ENCODE data around the gene OR4K2. TPM values are rescaled to one million over a fixed set of nuclear protein-coding genes. Genes with fewer than 3 reads are reported as not detected.
"Not testable (repeated sequence)": the region's sequence is repeated elsewhere in the genome, so short reads cannot be mapped to it uniquely, and the experiment has no call there.

OR4K2 gene
- not detected in 2 replicates for total RNA-seq (2014; rRNA removed; shearing (Covaris generic))

DNA sequence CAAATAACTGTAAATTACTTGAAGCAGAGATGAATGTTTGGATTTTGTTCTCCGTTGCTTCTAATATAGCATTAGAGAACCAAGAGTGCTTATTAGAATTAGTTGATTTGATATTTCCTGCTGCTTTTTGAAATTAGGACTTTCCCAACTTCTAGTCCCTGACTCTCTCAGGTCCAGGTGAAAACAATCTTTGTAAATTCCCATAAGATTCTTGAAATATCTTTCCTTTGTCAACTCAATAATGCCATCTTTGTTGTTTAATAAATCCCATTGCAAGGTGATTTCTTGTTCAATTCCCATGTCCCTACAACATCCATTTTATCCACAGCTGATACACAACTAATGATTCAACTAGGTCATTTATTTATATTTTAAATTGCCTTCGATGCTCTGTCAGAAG is at the start of gene OR4K2:
TSS of gene OR4K2 (plus strand) at position 301 of the 400 bp plus-strand sequence. CDS start 1,126 bp downstream, outside the sequence.
- Histone ChIP-seq H3K4me3 (ENCODE audit: insufficient read depth, low read depth, low read length) (no peak within 1 kb of the TSS), H3K27me3 (ENCODE audit: control insufficient read depth, insufficient read depth, low read length) (no peaks in the 10 kb centered on the region), H3K36me3 (replicated peaks; ENCODE audit: control insufficient read depth, insufficient read depth, low read length) (no peaks in the 10 kb centered on the region)
- DNase-seq: no peak

GRCh38 chr14:19827626-19828244 is 47.2 kb upstream of the OR4K2 start:
- DNase-seq; H3K27me3 ChIP-seq (ENCODE audit: control insufficient read depth, insufficient read depth, low read length); H3K36me3 ChIP-seq (replicated peaks; ENCODE audit: control insufficient read depth, insufficient read depth, low read length); H3K4me3 ChIP-seq (ENCODE audit: insufficient read depth, low read depth, low read length): not testable (repeated sequence)

- Histone ChIP-seq H3K27me3 (ENCODE audit: control insufficient read depth, insufficient read depth, low read length) (no peaks in the 10 kb centered on the region), H3K36me3 (replicated peaks; ENCODE audit: control insufficient read depth, insufficient read depth, low read length) (no peaks in the 10 kb centered on the region), H3K4me3 (ENCODE audit: insufficient read depth, low read depth, low read length) (no peak overlapping the region)
- DNase-seq: no peak
Observed at GRCh38 chr14:19828314-19828713, 46.6 kb upstream of the OR4K2 start.

DNA sequence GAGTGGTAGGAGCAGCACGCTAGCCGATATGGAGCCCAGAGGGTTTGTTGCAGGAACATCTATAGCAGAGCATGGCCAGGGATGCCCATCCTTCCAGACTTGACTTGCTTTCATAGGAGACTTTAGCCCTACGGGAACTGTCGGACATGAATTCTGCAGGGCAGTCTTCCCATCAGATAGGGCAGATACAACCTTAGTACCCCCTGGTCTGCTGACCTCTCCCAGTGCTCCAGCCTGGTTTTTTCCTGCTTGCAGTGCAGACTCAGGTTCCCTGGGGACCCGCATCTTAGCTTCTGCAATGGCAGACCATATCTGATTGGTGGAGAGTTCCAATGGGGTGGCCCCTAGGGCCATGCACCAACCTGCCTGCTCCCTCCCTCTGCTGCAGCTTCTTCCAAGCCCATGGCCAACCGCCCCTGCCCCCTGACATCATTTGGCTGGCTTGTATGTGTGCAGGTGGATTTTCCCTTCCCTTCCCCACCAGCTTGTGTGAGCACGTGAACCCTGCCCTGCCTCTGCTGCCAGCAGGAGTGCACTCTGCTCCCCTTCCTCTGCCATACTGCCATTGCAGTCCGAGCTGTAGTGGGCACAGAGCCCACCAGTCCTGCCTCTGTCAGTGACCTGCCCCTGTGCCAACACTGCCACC is 40.6 kb upstream of the OR4K2 start:
- H3K27me3 ChIP-seq (ENCODE audit: control insufficient read depth, insufficient read depth, low read length); DNase-seq; H3K36me3 ChIP-seq (replicated peaks; ENCODE audit: control insufficient read depth, insufficient read depth, low read length); H3K4me3 ChIP-seq (ENCODE audit: insufficient read depth, low read depth, low read length): not testable (repeated sequence)

DNA sequence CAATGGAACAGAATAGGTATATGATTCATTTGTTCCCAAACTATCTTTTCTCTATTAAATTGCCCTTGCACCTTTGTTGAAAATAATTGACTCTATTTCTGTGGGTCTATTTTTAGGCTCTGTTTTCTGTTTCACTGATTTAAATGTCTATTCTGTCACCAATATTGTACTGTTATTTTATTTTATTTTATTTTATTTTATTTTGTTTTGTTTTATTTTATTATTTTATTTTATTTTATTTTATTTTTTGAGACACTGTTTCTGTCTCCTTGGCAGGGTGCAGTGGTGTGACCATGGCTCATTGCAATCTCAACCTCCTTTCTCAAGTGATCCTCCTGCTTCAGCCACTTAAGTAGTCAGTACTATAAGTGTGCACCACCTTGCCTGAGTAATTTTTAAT is 36.5 kb upstream of the OR4K2 start:
- no peaks in the 10 kb centered on the region for H3K27me3 ChIP-seq (ENCODE audit: control insufficient read depth, insufficient read depth, low read length)
- no peak overlapping the region for H3K4me3 ChIP-seq (ENCODE audit: insufficient read depth, low read depth, low read length)
- DNase-seq: no peak
- H3K36me3 ChIP-seq (replicated peaks; ENCODE audit: control insufficient read depth, insufficient read depth, low read length): no peaks in the 10 kb centered on the region

DNA sequence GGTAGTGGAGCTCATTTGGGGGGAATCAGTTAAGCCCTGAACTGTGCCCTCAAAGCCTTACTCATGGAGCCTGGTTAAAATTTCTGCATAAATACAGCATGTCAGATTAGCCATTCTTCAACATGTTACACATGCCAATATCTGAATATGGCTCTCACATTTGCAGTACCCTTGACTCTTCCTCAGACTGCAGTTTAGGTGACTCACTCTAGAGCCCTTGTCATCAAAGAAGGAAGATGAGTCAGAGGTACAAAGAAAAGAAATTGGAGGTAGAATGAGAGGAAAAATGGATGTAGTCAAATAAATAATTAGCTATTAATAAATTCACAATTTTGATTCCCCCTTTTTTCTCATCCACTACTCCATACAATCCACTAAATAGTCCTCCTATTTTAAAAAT is 23.6 kb upstream of the OR4K2 start:
- no peaks in the 10 kb centered on the region for H3K36me3 ChIP-seq (replicated peaks; ENCODE audit: control insufficient read depth, insufficient read depth, low read length)
- no peaks in the 10 kb centered on the region for H3K27me3 ChIP-seq (ENCODE audit: control insufficient read depth, insufficient read depth, low read length)
- no peak overlapping the region for H3K4me3 ChIP-seq (ENCODE audit: insufficient read depth, low read depth, low read length)
- no peak for DNase-seq

DNA sequence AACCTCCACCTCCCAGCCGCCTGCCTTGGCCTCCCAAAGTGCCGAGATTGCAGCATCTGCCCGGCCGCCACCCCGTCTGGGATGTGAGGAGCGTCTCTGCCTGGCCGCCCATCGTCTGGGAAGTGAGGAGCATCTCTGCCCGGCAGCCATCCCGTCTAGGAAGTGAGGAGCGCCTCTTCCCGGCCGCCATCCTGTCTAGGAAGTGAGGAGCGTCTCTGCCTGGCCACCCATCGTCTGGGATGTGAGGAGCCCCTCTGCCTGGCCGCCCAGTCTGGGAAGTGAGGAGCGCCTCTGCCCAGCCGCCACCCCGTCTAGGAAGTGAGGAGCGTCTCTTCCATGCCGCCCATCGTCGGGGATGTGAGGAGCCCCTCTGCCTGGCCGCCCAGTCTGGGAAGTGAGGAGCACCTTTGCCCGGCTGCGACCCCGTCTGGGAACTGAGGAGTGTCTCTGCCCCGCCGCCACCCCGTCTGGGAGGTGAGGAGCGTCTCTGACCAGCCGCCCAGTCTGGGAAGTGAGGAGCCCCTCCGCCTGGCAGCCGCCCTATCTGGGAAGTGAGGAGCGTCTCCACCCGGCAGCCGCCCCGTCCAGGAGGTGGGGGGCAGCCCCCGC is 8.8 kb upstream of the OR4K2 start:
- H3K36me3 ChIP-seq (replicated peaks; ENCODE audit: control insufficient read depth, insufficient read depth, low read length); H3K4me3 ChIP-seq (ENCODE audit: insufficient read depth, low read depth, low read length); DNase-seq; H3K27me3 ChIP-seq (ENCODE audit: control insufficient read depth, insufficient read depth, low read length): not testable (repeated sequence)

DNA sequence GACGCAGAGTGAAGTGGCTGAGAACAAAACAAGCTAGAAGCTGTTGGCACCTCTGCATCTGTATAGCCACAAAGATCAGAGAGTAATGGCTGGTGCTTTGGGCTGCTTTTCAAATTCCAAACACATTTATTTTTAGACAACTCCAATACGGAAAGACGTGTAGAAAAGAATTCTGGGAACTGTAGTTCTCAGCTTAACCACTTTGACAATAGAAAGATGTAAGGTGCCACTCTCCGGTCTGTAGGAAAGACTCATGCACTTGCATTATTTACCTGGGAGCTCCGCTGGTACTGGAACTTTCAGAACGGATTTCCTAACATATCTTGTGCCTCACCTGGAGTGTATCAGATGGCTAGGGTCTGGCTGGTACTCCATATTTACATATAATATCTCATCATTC is 1.8 kb upstream of the OR4K2 start:
- H3K4me3 ChIP-seq (ENCODE audit: insufficient read depth, low read depth, low read length): no peak overlapping the region
- DNase-seq: no peak
- no peaks in the 10 kb centered on the region for H3K27me3 ChIP-seq (ENCODE audit: control insufficient read depth, insufficient read depth, low read length)
- no peaks in the 10 kb centered on the region for H3K36me3 ChIP-seq (replicated peaks; ENCODE audit: control insufficient read depth, insufficient read depth, low read length)

GRCh38 chr14:19878029-19878642 is 3.2 kb downstream of the OR4K2 start:
- no peak overlapping the region for H3K4me3 ChIP-seq (ENCODE audit: insufficient read depth, low read depth, low read length)
- H3K36me3 ChIP-seq (replicated peaks; ENCODE audit: control insufficient read depth, insufficient read depth, low read length): no peaks in the 10 kb centered on the region
- no peaks in the 10 kb centered on the region for H3K27me3 ChIP-seq (ENCODE audit: control insufficient read depth, insufficient read depth, low read length)
- DNase-seq: no peak

GRCh38 chr14:19895282-19895681 is 20.3 kb downstream of the OR4K2 start:
- no peaks in the 10 kb centered on the region for H3K36me3 ChIP-seq (replicated peaks; ENCODE audit: control insufficient read depth, insufficient read depth, low read length)
- DNase-seq: no peak
- H3K27me3 ChIP-seq (ENCODE audit: control insufficient read depth, insufficient read depth, low read length): no peaks in the 10 kb centered on the region
- no peak overlapping the region for H3K4me3 ChIP-seq (ENCODE audit: insufficient read depth, low read depth, low read length)

DNA sequence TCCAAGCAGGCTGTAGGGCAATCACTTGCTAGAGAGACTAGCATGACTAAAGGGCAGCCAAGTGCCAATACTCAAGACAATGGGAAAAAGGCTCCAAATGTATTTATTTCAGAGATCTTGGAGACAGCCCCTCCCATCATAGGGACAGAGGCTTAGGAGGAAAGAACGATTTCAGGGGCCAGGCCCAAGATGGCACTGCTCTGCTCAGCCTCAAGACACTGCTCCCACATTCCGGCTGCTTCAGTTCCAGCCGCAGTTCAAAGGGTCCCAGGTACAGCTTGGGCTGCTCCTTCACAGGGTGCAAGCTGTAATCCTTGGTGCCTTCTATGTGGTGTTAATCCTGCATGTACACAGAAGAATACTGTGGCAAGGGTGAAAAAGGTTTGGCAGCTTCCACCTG is 26.1 kb downstream of the OR4K2 start:
- no peaks in the 10 kb centered on the region for H3K27me3 ChIP-seq (ENCODE audit: control insufficient read depth, insufficient read depth, low read length)
- no peaks in the 10 kb centered on the region for H3K36me3 ChIP-seq (replicated peaks; ENCODE audit: control insufficient read depth, insufficient read depth, low read length)
- no peak for DNase-seq
- no peak overlapping the region for H3K4me3 ChIP-seq (ENCODE audit: insufficient read depth, low read depth, low read length)

DNA sequence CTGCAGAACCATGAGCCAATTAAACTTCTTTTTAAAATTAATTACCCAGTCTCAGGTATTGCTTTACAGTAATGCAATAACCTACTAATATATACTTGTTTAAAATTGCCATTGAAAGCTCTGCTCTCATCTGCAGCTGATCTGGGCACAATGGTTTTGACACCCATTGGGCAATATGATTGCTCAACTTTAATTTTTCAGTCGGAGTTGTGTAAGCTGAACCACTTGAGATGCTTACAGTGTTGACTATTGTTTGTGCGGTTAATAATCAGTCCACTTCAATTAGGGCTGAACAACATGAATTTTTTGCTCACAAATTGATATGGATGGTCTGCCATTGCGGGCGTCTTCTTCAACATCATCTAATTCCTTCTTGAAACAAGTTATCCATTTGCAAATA is 27.5 kb downstream of the OR4K2 start:
- Histone ChIP-seq H3K4me3 (ENCODE audit: insufficient read depth, low read depth, low read length) (no peak overlapping the region), H3K27me3 (ENCODE audit: control insufficient read depth, insufficient read depth, low read length) (no peaks in the 10 kb centered on the region), H3K36me3 (replicated peaks; ENCODE audit: control insufficient read depth, insufficient read depth, low read length) (no peaks in the 10 kb centered on the region)
- DNase-seq: no peak

- Histone ChIP-seq H3K4me3 (ENCODE audit: insufficient read depth, low read depth, low read length) (no peak overlapping the region), H3K27me3 (ENCODE audit: control insufficient read depth, insufficient read depth, low read length) (no peaks in the 10 kb centered on the region), H3K36me3 (replicated peaks; ENCODE audit: control insufficient read depth, insufficient read depth, low read length) (no peaks in the 10 kb centered on the region)
- no peak for DNase-seq
Observed at GRCh38 chr14:19906665-19907064, 31.7 kb downstream of the OR4K2 start.

GRCh38 chr14:19911114-19911513 is 36.2 kb downstream of the OR4K2 start:
- no peak for DNase-seq
- no peak overlapping the region for H3K4me3 ChIP-seq (ENCODE audit: insufficient read depth, low read depth, low read length)
- H3K36me3 ChIP-seq (replicated peaks; ENCODE audit: control insufficient read depth, insufficient read depth, low read length): no peaks in the 10 kb centered on the region
- no peaks in the 10 kb centered on the region; the same call in 1 of the 2 replicates for H3K27me3 ChIP-seq (ENCODE audit: control insufficient read depth, insufficient read depth, low read length)

GRCh38 chr14:19917243-19917642 is 42.3 kb downstream of the OR4K2 start:
- no peak for DNase-seq

More at GRCh38 chr14:19917243-19917642, 42.3 kb downstream of the OR4K2 start:
- Histone ChIP-seq H3K36me3 (replicated peaks; ENCODE audit: control insufficient read depth, insufficient read depth, low read length) (no peaks in the 10 kb centered on the region), H3K27me3 (ENCODE audit: control insufficient read depth, insufficient read depth, low read length) (no peaks in the 10 kb centered on the region; the same call in 1 of the 2 replicates), H3K4me3 (ENCODE audit: insufficient read depth, low read depth, low read length) (no peak overlapping the region)

Data from H7 (cell line).